Activated CD4-positive, CD25-positive, alpha-beta regulatory T cell treated with anti-CD3 and anti-CD28 coated beads, Interleukin-2, amount 50 U/mL, for 72 hours (primary cell): ENCODE data around the gene TVP23B.
A peak's percentile ranks its signal among the peaks of the same experiment; 100 is the strongest.
"Not testable (repeated sequence)": the region's sequence is repeated elsewhere in the genome, so short reads cannot be mapped to it uniquely, and the experiment has no call there.

Source experiments
- DNase-seq: peaks from one replicate; pipeline ENCODE4 v3.0.0; 2021

TVP23B gene

GRCh38 chr17:18780991-18781718 lies at the start of gene TVP23B:
Gene TVP23B, plus strand, starts transcription at chr17:18781183. Its CDS starts 111 bp downstream, at chr17:18781294.
- DNase-seq, result peak; percentile 87

GRCh38 chr17:18732438-18732837 lies 48.5 kb upstream of the TVP23B start:
- not testable (repeated sequence) for DNase-seq

- not testable (repeated sequence) for DNase-seq
Measured at GRCh38 chr17:18733350-18733749, 47.6 kb upstream of the TVP23B start.

- not testable (repeated sequence) for DNase-seq
Measured at GRCh38 chr17:18739616-18740391, 41.2 kb upstream of the TVP23B start.

- DNase-seq, result not testable (repeated sequence)
Measured at GRCh38 chr17:18741228-18741627, 39.8 kb upstream of the TVP23B start.

- not testable (repeated sequence) for DNase-seq
Measured at GRCh38 chr17:18743699-18744421, 37.1 kb upstream of the TVP23B start, which contains the start of gene FBXW10. Gene FBXW10, plus strand, starts transcription at chr17:18744054. Its CDS starts 191 bp downstream, at chr17:18744245.

GRCh38 chr17:18744726-18745125 lies 36.3 kb upstream of the TVP23B start:
- not testable (repeated sequence) for DNase-seq

GRCh38 chr17:18746551-18746950 lies 34.4 kb upstream of the TVP23B start:
- DNase-seq, result not testable (repeated sequence)

GRCh38 chr17:18747501-18747900 lies 33.5 kb upstream of the TVP23B start:
- DNase-seq, result not testable (repeated sequence)

GRCh38 chr17:18750242-18750641 lies 30.7 kb upstream of the TVP23B start:
- DNase-seq, result not testable (repeated sequence)

- DNase-seq, result not testable (repeated sequence)
Measured at GRCh38 chr17:18753829-18754409, 27.1 kb upstream of the TVP23B start.

- not testable (repeated sequence) for DNase-seq
Measured at GRCh38 chr17:18755969-18756368, 25.0 kb upstream of the TVP23B start.

GRCh38 chr17:18757368-18758044 lies 23.5 kb upstream of the TVP23B start:
- DNase-seq, result not testable (repeated sequence)

- DNase-seq, result not testable (repeated sequence)
Measured at GRCh38 chr17:18758344-18758743, 22.6 kb upstream of the TVP23B start.

GRCh38 chr17:18760221-18760620 lies 20.8 kb upstream of the TVP23B start:
- DNase-seq, result not testable (repeated sequence)

- DNase-seq, result not testable (repeated sequence)
Measured at GRCh38 chr17:18770572-18770971, 10.4 kb upstream of the TVP23B start.

GRCh38 chr17:18771066-18771465 lies 9.9 kb upstream of the TVP23B start:
- DNase-seq, result not testable (repeated sequence)

GRCh38 chr17:18772471-18772870 lies 8.5 kb upstream of the TVP23B start:
- no peak for DNase-seq

GRCh38 chr17:18781805-18782204 lies 822 bp downstream of the TVP23B start:
- not testable (repeated sequence) for DNase-seq

- not testable (repeated sequence) for DNase-seq
Measured at GRCh38 chr17:18785933-18786332, 5.0 kb downstream of the TVP23B start.

- DNase-seq, result not testable (repeated sequence)
Measured at GRCh38 chr17:18786890-18787289, 5.9 kb downstream of the TVP23B start.

- DNase-seq, result not testable (repeated sequence)
Measured at GRCh38 chr17:18791402-18791801, 10.4 kb downstream of the TVP23B start.
